Measurements from ENCODE around the gene SPEG.

The SPEG gene

DNA sequence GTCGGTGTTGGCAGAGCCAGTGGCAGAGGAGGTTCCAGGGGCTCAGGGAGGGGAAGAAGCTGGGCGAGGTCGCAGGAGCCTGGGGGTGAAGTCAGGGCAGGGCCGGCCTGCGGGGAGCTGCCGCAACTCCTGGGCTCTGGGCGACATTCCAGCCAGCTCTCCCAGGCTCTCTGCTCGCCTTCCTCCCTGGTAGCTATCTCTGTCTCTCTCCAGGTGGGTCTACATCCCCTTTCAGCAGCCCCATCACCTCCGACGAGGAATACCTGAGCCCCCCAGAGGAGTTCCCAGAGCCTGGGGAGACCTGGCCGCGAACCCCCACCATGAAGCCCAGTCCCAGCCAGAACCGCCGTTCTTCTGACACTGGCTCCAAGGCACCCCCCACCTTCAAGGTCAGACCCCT, 27.0 kb downstream of the SPEG start:
- no peak for DNase-seq (ENCODE audit: low spot score)

DNA sequence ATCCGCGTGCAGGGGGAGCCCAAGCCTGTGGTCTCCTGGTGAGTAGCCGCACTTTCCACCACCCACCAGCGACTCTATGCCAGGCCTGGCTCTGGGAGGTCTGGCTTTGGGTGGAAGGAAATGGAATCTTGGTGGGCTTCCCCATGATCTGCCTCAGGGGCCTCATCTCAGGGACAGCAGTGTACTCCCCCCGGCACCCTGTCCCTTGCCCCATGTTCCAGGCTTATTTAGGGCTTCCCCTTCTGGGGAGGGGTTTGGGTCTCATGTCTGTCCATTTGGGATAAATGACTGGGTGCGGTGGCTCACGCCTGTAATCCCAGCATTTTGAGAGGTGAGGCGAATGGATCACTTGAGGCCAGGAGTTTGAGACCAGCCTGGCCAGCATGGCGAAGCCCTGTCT, 27.7 kb downstream of the SPEG start:
- no peak for DNase-seq (ENCODE audit: low spot score)

DNA sequence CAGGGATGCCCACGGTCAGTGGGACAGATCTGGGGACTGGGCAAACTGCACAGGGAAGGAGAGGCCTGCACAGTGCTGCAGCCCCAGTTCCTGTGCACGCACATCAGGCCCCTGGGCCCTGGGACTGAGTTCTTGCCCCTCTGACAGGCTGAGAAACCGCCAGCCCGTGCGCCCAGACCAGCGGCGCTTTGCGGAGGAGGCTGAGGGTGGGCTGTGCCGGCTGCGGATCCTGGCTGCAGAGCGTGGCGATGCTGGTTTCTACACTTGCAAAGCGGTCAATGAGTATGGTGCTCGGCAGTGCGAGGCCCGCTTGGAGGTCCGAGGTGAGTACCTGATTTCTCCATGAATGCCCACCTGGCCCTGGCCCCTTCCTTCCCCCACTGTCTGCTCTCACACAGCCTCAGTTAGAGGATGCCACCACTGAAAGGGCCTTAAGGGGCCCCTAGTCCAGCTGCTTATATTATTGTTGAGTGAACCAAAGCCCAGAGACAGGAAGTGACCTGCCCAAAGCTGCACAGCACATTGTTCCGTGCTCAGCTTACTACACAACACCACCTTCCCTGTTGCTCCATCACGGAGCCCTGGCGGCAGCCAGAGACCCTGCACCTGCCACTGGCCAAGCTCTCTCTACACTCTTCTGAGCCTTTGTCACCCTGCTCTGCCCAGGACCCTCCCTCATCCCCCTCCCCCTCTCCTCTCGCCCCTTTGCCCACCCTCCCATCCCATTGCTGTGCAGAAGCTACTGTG, 29.8 kb downstream of the SPEG start:
- DNase-seq (ENCODE audit: low spot score): no peak

DNA sequence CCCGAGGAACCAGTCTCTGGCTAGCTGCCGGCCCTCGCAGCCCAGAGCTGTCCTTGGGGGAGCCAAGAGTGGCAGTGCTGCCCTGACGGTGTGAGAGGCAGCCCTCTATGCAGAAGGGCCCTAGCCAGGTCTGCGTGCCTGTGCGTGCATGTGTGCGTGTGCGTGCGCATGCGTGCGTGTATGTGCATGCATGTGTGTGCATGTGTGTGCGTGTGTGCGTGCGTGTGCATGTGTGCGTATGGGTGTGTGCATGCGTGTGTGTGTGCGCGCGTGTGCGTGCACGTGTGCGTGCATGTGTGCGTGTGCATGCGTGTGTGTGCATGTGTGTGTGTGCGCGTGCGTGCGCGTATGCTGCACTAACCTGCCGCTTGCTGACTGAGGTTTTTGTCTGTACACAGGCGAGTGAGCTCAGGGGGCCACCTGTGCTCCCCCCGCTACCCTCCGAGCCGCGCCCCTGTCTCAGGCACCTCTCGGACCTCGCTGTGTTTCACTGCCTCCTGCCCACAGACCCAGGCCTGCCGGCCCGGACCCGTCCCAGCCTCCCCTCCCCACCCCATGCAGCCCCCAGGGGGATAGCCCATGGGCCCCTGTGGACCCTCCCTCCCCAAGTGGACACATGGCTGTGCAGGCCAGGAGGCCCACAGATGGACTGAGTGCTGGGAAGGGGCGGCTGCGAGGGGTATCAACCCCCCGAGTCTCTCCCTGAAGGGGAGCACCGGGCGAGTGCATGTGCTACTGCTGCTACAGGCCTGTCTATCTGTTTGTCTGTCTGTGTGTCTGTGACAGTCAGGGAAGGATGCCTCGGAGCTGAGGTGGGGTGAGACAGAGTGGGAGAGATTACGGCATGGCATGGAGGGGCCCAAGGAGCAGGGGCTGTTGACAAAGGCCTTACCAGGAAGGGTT, 31.3 kb downstream of the SPEG start:
- DNase-seq (ENCODE audit: low spot score): no peak

DNA sequence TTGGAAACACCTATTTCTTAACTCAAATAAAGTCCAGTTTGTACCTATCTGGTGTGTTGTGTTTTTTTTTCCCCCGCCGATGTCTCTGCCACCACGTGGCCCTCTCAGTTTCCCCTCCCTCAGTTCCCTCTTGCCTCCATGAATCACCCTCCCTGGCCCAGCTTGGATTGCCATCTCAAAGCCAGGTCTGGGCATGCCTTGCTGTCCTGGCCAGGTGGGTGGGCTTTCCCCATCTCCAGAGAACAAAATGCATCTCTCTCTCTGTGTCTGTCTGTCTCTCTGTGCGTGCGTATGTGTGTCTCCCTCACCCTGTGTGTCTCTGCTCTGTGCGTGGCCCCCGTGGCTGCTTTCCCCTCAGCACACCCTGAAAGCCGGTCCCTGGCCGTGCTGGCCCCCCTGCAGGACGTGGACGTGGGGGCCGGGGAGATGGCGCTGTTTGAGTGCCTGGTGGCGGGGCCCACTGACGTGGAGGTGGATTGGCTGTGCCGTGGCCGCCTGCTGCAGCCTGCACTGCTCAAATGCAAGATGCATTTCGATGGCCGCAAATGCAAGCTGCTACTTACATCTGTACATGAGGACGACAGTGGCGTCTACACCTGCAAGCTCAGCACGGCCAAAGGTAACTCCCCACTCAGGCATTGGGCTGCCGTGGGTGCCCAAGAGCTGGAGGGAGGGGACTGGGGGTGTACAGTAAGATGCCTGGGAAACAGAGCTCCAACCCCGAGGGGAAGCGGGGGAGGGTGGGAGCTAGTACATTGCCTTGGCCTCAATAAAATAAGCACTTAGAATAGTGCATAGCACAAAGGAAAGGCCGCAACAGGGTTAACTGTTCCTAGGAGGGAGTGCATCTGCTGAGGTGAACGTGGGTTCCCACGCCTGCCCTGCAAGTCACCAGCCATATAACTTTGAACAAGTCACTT, 32.4 kb downstream of the SPEG start:
- DNase-seq (ENCODE audit: low spot score): no peak

DNA sequence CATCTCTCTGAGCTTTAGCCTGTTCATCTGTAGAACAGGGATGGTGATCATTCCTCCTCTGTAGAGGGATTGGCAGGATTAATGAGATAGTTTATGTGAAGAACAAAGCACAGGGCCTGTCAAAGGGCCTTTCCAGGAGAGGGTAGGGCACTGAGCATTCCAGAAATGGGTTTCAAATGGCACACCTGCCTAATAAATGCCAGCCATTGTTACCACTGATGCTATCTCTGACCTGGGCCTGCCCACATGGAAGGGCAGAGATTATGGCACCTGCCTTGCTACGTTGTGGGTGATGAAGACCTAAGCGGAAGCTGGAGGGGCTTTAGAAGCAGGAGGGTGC, 33.1 kb downstream of the SPEG start:
- peak; percentile 93 for DNase-seq (ENCODE audit: low spot score)

DNA sequence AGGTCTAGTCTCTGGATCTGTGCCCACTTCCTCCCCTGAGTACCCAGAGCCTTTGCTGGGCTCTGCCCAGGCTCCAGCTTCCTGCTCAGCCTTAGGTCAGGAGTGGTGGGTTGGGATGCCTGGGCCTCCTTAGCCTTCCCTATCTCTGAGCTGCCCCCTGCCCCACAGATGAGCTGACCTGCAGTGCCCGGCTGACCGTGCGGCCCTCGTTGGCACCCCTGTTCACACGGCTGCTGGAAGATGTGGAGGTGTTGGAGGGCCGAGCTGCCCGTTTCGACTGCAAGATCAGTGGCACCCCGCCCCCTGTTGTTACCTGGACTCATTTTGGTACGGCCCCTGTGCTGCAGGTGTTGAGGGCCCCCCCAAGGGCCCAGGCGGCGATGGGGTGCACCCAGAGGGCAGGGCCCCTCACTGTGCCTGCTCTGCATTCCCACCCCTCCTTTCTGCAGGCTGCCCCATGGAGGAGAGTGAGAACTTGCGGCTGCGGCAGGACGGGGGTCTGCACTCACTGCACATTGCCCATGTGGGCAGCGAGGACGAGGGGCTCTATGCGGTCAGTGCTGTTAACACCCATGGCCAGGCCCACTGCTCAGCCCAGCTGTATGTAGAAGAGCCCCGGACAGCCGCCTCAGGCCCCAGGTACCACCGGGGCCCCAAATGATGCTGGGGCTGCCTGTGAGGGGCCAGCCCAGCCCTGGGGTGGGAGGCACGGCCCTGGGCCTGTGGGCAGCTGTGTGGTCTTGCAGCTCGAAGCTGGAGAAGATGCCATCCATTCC, 34.0 kb downstream of the SPEG start:
- DNase-seq (ENCODE audit: low spot score): no peak

DNA sequence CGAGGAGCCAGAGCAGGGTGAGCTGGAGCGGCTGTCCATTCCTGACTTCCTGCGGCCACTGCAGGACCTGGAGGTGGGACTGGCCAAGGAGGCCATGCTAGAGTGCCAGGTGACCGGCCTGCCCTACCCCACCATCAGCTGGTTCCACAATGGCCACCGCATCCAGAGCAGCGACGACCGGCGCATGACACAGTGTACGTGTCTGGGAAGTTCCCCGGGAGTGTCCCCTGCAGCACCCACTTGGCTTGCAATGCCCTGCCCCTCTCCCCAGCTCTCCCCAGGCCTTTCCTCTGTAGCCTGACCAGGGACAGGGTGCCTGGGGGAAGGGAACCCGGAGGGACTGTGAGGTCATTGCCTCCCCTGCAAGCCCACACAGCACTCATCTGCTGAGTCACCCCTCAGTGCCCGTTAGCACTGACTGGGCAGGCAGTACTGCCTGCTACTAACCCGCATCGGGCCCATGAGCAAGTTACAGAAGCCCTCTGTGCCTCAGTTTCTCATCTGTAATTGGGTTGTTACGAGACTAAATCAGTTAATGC, 34.6 kb downstream of the SPEG start:
- peak; percentile 52 for DNase-seq (ENCODE audit: low spot score)

DNA sequence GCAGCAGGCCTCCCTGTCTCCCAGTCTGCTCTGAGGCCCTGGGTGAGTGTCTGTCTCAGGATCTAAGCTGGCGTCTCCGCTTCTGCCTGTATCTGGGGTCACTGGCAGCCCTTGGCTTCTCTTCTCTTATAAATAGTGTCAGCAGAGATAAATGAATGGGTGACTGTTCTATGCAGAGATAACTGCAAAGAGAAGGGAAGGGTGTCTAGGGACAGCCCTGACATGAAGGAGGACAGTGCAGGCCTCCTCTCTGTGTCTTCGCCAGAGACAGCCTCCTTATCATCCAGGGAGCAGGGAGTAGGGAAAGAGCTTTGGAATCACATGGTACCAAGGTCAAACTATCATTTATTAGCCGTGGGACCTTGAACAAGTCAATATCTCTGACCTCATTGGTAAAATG, 35.8 kb downstream of the SPEG start:
- no peak for DNase-seq (ENCODE audit: low spot score)

DNA sequence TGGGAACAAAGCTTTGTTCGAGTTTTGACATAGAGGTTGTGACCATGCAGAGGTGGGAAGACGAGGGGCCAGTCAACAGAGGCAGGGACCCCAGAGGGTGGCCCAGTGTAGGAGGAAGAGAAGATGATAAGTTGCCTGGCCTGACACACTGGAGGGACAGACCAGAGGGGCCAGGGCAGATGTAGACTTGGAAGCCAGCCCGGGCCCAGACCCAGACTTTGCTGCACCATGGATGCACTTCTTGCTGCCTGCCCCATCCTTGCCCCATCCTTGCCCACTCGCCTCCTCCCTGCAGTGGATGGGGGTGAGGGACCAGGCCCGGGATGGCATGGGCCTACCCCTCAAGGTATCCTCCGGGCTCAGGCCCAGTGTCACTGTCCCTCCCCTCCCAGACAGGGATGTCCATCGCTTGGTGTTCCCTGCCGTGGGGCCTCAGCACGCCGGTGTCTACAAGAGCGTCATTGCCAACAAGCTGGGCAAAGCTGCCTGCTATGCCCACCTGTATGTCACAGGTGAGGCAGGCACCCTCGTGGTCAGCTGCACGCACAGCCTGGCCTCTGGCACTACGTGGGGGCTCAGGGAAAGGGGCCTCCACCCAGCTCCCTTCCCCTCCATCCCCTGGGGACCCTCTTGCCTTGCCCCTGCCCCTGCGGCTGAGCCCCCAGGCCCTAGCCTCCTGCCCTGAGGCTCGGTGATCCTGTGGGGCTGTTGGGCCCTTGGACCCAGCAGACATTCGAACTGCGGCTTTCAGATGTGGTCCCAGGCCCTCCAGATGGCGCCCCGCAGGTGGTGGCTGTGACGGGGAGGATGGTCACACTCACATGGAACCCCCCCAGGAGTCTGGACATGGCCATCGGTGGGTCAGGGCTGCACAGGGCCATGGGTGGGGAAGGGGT, 37.1 kb downstream of the SPEG start:
- no peak for DNase-seq (ENCODE audit: low spot score)

DNA sequence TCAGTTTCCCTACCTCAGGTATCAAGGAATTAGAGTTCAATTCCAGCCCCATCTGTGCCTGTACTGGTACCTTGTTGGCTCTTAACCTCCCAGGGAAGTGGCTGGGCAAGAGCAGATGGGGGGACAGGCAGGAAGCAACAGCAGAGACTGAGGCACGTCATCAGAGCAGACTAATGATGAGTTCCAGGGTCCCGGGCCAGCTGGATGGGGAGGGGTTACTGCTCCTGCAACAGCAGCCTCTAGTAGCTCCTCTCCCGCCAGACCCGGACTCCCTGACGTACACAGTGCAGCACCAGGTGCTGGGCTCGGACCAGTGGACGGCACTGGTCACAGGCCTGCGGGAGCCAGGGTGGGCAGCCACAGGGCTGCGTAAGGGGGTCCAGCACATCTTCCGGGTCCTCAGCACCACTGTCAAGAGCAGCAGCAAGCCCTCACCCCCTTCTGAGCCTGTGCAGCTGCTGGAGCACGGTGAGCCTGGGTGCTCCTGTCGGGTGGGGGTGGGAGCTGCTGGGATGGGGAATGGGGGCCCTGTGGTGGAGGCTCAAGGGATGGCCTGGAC, 38.1 kb downstream of the SPEG start:
- DNase-seq (ENCODE audit: low spot score): no peak

DNA sequence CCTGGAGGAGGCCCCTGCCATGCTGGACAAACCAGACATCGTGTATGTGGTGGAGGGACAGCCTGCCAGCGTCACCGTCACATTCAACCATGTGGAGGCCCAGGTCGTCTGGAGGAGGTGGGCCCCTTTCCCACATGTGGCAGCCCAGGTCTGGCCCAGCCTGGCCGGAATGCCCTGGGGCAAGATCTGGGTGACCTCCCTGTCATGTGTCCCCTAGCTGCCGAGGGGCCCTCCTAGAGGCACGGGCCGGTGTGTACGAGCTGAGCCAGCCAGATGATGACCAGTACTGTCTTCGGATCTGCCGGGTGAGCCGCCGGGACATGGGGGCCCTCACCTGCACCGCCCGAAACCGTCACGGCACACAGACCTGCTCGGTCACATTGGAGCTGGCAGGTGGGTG, 38.9 kb downstream of the SPEG start:
- DNase-seq (ENCODE audit: low spot score): no peak

DNA sequence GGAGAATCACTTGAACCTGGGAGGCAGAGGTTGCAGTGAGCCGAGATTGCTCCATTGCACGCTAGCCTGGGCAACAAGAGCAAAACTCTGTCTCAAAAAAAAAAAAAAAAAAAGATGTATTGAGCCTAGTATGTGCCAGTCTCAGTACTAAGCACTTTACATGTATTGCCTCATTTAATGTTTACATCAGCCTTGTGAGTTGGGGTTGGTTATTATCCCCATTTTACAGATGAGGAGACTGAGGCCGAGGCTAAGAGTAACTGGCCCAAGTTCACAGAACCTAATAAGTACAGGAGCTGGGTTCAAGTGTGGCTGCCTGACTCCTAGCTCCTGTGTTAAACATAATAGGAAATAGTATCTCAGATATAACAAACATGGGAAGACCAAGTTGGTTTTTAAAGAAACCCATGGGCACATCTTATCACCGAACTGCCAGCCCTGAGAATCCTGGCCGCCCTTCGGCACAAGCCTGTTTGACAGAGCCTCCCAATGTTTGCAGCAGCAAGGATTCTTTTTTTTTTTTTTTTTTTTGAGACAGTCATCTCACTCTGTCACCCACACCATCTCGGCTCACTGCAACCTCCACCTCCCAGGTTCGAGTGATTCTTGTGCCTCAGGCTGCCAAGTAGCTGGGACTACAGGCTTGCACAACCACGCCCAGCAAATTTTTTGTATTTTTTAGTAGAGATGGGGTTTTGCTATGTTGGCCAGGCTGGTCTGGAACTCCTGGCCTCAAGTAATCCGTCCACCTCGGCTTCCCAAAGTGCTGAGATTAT, 39.8 kb downstream of the SPEG start:
- no peak for DNase-seq (ENCODE audit: low spot score)

DNA sequence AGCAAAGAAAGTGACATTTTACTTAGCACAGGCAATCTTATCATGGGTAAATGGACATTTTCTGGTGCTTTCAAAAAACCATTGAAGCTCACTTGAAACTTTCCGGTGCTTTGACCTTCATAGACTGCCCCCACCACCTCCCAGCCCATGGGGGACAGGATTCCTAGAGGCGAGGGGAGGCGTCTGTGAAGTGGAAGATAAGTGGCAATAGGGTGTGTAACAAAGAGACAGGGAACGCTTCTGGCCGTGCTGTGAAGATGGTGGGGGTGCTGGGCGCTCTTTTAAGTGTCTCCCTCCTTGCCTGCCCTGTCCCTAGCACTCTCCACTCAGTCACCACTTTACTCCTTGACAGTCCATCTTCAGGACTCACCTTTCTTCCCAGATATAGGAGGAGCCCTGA, 40.6 kb downstream of the SPEG start:
- no peak for DNase-seq (ENCODE audit: low spot score)

DNA sequence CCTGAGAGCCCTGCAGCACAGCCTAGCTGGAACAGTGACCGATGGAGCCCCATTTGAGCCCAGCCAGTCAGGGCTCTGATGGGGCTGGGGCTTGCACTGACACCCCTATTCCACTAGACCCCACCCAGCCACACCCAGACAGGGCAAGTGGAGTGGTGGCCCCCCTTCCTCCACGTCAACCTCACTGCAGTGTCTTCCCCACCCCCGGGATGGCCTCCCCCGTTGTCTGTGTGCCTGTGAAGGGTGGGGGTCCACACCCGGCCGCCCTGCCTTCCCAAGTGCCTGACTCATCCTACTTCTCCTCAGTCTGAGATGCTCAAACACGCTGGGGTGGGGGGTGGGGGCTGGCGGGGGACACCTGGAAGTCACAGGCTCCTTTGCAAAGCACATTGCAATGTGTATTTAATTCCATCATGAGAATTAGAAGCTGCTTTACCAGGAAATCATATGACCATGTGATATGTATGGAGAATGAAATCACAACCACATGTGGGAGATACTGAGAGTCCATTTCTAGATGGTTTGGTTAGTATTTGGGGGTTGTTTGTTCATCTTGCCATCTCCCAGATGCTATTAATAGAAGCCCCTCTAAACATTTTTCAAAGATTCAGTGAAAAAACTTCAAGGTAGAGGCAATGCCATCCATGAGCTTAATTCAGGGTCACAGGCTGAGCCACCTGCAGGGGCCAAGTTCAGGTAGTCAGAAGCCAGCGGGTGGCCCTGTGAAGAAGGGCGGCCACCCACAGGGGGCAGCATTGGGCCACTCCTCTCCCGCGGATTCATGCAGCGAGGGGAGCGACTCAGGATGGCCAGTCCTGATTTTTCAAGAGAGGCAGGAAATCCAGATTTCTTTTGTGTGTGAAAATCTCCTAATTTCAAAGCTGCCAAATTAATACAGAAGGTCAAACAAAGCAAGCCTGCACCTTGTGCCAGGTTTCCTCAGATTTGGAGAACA, 41.3 kb downstream of the SPEG start:
- DNase-seq (ENCODE audit: low spot score): peak; percentile 52

DNA sequence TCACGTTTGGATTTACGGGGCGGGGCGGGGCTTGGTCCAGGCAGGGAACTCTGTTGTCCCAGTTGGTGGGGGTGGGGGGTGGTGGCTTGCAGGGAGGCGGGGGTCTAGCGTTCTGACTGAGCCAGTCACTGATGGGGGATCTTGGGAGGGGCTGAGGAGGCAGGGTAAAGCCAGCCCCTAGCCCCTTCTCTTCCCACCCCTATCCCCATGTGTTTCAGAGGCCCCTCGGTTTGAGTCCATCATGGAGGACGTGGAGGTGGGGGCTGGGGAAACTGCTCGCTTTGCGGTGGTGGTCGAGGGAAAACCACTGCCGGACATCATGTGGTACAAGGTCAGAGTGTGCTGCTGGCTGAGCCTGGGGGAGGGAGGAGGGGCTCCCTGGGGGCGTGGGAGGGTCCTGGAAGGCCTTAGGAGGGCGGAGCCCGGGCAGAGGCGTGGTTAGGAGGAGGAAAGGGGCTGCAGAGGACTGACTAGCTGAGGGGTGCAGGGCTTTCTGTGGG, 42.1 kb downstream of the SPEG start:
- no peak for DNase-seq (ENCODE audit: low spot score)

DNA sequence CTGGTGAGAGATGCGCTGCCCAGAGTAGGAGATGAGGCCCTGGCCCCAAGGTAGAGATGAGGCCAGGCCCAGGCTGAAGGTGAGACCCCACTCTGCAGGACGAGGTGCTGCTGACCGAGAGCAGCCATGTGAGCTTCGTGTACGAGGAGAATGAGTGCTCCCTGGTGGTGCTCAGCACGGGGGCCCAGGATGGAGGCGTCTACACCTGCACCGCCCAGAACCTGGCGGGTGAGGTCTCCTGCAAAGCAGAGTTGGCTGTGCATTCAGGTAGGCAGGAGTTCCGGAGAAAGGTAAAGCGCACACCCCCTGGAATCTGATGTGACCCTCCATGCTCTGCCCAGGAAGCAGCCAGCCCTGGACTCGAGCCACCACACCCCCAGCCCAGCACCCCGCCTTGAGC, 42.5 kb downstream of the SPEG start:
- no peak for DNase-seq (ENCODE audit: low spot score)

DNA sequence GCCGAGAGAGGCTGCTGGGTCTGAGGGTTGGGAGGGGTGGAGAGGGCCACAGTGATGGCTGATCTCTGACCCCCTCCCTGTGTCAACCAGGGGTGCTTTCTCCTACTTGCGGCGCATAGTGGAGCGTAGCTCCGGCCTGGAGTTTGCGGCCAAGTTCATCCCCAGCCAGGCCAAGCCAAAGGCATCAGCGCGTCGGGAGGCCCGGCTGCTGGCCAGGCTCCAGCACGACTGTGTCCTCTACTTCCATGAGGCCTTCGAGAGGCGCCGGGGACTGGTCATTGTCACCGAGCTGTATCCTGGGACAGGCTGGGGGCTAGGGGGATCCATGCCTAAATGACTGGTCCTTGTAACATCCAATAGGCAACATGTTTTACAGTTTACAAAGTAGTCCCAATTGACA, 43.2 kb downstream of the SPEG start:
- DNase-seq (ENCODE audit: low spot score): no peak
